Measurements from ENCODE around the gene TRPM4. TPM values are rescaled to one million over a fixed set of nuclear protein-coding genes. Genes with fewer than 3 reads are reported as not detected.
A peak's percentile ranks its signal among the peaks of the same experiment; 100 is the strongest.
"Not testable (repeated sequence)": the region's sequence is repeated elsewhere in the genome, so short reads cannot be mapped to it uniquely, and the experiment has no call there.

The TRPM4 gene
- total RNA-seq, 3 donors from 2014 or later, result 0.37 to 0.43 (median 0.38) TPM

DNA sequence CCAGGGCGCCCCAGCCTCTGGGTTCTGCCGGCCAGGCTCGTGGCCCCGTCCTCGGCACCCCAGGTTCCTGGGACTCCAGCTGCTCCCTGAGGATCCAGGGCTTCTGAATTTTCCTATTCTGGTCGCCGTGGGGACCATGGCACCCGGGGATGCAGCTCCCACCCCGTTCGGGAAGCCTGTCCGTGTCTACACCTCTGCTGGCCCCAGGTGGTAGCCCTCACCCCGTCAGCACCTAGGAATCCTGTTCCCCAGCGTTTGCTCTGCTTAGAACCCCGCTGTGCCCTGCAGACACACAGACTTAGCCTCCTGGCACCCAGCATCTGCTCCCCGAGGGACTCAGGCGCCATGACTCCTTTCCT lies 37.3 kb upstream of the TRPM4 start:
- Mint-ChIP-seq H3K9me3 (no peaks in the 10 kb centered on the region), H3K4me1 (ENCODE audit: low read depth) (peaks cover 29% of the 10 kb centered on the region), H3K27me3 (ENCODE audit: low read depth) (peaks cover 4% of the 10 kb centered on the region), H3K4me3 (peak overlapping the region; percentile 68), H3K36me3 (ENCODE audit: insufficient read depth) (no peaks in the 10 kb centered on the region)
- ATAC-seq (no peak), DNase-seq (no peak)

DNA sequence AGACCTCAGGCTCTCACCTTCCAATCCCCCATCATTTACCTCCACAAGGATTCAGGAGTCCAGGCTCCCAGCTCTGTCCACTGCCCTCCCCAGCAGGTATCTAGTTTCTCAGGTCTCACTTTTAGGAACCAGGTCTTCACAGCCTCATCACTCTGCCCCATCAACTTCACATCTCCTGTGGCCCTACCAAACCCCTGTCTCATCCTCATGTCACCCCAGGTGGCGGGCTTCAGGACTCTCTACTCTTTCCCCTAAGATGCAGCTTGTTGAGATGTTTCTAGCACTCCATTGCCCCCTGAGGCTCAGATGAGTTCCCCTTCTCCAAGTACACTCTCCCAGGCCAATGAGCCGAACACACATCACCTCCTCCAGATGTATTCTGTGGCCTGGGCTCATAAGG lies 36.7 kb upstream of the TRPM4 start:
- ATAC-seq (no peak), DNase-seq (no peak)
- Mint-ChIP-seq H3K36me3 (ENCODE audit: insufficient read depth) (no peaks in the 10 kb centered on the region), H3K27me3 (ENCODE audit: low read depth) (peaks cover 4% of the 10 kb centered on the region), H3K4me1 (ENCODE audit: low read depth) (peaks cover 29% of the 10 kb centered on the region), H3K9me3 (no peaks in the 10 kb centered on the region), H3K4me3 (peak overlapping the region; percentile 68)

DNA sequence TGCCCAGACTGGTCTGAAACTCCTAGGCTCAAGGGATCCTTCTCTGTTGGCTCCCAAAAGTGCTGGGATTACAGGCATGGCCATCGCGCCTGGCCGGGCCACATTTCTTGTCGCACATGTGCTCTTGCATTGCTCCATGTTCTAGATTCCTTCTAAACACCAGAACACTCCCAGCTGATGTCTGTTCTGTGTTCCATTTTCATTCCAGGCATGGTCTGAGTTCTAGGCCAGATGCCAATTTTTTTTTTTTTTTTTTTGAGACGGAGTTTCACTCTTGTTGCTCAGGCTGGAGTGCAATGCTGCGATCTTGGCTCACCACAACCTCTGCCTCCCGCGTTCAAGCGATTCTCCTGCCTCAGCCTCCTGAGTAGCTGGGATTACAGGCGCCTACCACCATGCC lies 35.8 kb upstream of the TRPM4 start:
- DNase-seq; H3K4me3 Mint-ChIP-seq; H3K36me3 Mint-ChIP-seq (ENCODE audit: insufficient read depth); H3K27me3 Mint-ChIP-seq (ENCODE audit: low read depth); ATAC-seq; H3K9me3 Mint-ChIP-seq: not testable (repeated sequence)
- H3K4me1 Mint-ChIP-seq (ENCODE audit: low read depth), result peaks cover 24% of the 10 kb centered on the region

GRCh38 chr19:49123285-49123684 lies 34.3 kb upstream of the TRPM4 start:
- H3K36me3 Mint-ChIP-seq (ENCODE audit: insufficient read depth); H3K4me3 Mint-ChIP-seq; ATAC-seq; DNase-seq; H3K9me3 Mint-ChIP-seq; H3K27me3 Mint-ChIP-seq (ENCODE audit: low read depth): not testable (repeated sequence)
- peaks cover 16% of the 10 kb centered on the region for H3K4me1 Mint-ChIP-seq (ENCODE audit: low read depth)

- no peak for DNase-seq
- H3K27me3 Mint-ChIP-seq (ENCODE audit: low read depth), result peaks cover 4% of the 10 kb centered on the region
- H3K4me3 Mint-ChIP-seq, result no peak overlapping the region
- H3K9me3 Mint-ChIP-seq, result no peaks in the 10 kb centered on the region
- peaks cover 19% of the 10 kb centered on the region for H3K4me1 Mint-ChIP-seq (ENCODE audit: low read depth)
- H3K36me3 Mint-ChIP-seq (ENCODE audit: insufficient read depth), result no peaks in the 10 kb centered on the region
- ATAC-seq, result no peak
Measured at GRCh38 chr19:49125025-49125731, 32.4 kb upstream of the TRPM4 start.

- DNase-seq (no peak), ATAC-seq (no peak)
- Mint-ChIP-seq H3K9me3 (no peaks in the 10 kb centered on the region), H3K27me3 (ENCODE audit: low read depth) (no peaks in the 10 kb centered on the region), H3K4me1 (ENCODE audit: low read depth) (peaks cover 11% of the 10 kb centered on the region), H3K4me3 (no peak overlapping the region), H3K36me3 (ENCODE audit: insufficient read depth) (no peaks in the 10 kb centered on the region)
Measured at GRCh38 chr19:49126575-49126974, 31.0 kb upstream of the TRPM4 start.

DNA sequence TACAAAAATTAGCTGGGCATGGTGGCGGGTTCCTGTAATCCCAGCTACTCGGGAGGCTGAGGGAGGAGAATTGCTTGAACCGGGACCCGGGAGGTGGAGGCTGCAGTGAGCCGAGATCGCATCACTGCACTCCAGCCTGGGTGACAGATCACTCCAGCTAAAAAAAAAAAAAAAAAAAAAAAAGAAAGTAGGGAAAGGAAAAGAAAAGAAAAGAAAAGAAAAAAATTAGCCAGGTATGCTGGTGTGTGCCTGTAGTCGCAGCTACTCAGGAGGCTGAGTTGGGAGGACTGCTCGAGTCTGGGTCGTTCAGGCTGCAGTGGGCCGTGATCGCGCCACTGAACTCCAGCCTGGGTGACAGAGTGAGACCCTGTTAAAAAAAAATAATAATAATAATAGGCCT lies 30.4 kb upstream of the TRPM4 start:
- H3K4me1 Mint-ChIP-seq (ENCODE audit: low read depth), result peaks cover 11% of the 10 kb centered on the region
- not testable (repeated sequence) for H3K9me3 Mint-ChIP-seq; H3K36me3 Mint-ChIP-seq (ENCODE audit: insufficient read depth); ATAC-seq; DNase-seq; H3K27me3 Mint-ChIP-seq (ENCODE audit: low read depth); H3K4me3 Mint-ChIP-seq

- H3K27me3 Mint-ChIP-seq (ENCODE audit: low read depth), result no peaks in the 10 kb centered on the region
- DNase-seq (peak; percentile 93), ATAC-seq (peak; percentile 94)
- no peaks in the 10 kb centered on the region for H3K9me3 Mint-ChIP-seq
- peaks cover 11% of the 10 kb centered on the region for H3K4me1 Mint-ChIP-seq (ENCODE audit: low read depth)
- no peaks in the 10 kb centered on the region for H3K36me3 Mint-ChIP-seq (ENCODE audit: insufficient read depth)
- peak overlapping the region; percentile 80 for H3K4me3 Mint-ChIP-seq
Measured at GRCh38 chr19:49127674-49128544, 29.7 kb upstream of the TRPM4 start.

- DNase-seq, result no peak
- Mint-ChIP-seq H3K36me3 (ENCODE audit: insufficient read depth) (no peaks in the 10 kb centered on the region), H3K9me3 (no peaks in the 10 kb centered on the region), H3K4me1 (ENCODE audit: low read depth) (peaks cover 15% of the 10 kb centered on the region), H3K4me3 (peak overlapping the region; percentile 80), H3K27me3 (ENCODE audit: low read depth) (no peaks in the 10 kb centered on the region)
- ATAC-seq, result no peak
Measured at GRCh38 chr19:49128545-49129237, 28.9 kb upstream of the TRPM4 start.

GRCh38 chr19:49129238-49129583 lies 28.4 kb upstream of the TRPM4 start:
- no peaks in the 10 kb centered on the region for H3K36me3 Mint-ChIP-seq (ENCODE audit: insufficient read depth)
- ATAC-seq (no peak), DNase-seq (no peak)
- H3K4me1 Mint-ChIP-seq (ENCODE audit: low read depth), result peaks cover 18% of the 10 kb centered on the region
- H3K27me3 Mint-ChIP-seq (ENCODE audit: low read depth), result no peaks in the 10 kb centered on the region
- no peaks in the 10 kb centered on the region for H3K9me3 Mint-ChIP-seq
- H3K4me3 Mint-ChIP-seq, result no peak overlapping the region

DNA sequence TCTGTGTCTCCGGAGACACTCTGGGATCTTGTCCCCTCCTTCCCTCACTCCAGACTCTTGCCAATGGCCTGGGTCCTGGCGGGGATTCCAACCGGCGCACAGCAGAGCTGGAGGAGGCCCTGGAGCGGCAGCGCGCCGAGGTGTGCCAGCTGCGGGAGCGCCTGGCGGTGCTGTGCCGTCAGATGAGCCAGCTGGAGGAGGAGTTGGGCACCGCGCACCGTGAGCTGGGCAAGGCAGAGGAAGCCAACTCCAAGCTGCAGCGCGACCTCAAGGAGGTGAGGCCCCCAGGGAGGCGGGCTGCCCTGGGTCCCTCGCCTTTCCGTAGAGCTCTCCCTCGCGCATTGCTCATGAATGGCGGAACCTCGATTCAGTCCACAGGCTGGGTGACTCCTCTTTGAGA lies 27.3 kb upstream of the TRPM4 start:
- no peak for ATAC-seq
- peaks cover 3% of the 10 kb centered on the region for H3K27me3 Mint-ChIP-seq (ENCODE audit: low read depth)

DNA sequence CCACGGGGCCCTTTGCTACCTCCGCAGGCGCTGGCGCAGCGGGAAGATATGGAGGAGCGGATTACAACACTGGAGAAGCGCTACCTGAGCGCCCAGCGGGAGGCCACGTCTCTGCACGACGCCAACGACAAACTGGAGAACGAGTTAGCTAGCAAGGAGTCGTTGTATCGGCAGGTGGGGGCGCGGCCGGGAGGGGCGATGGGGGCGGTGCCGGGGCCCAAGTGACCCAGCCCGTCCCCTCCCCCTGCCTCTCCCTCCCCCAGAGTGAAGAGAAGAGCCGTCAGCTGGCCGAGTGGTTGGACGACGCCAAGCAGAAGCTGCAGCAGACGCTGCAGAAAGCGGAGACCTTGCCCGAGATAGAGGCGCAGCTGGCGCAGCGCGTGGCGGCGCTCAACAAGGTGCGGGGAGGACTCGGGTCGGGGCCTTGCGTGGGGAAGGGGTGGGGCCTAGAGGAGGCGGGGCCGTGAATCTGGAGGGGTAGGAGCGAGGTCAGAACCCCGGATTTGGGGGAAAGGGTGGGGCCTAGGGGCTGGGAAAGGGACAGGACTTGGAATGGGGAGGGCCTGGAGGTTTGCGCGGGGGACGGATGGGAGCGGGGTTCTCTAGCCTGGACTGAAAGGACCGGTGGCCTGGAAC lies 24.5 kb upstream of the TRPM4 start:
- Mint-ChIP-seq H3K27me3 (ENCODE audit: low read depth) (peaks cover 10% of the 10 kb centered on the region), H3K4me1 (ENCODE audit: low read depth) (peaks cover 19% of the 10 kb centered on the region), H3K9me3 (no peaks in the 10 kb centered on the region), H3K36me3 (ENCODE audit: insufficient read depth) (no peaks in the 10 kb centered on the region), H3K4me3 (peak overlapping the region; percentile 56)
- ATAC-seq, result peak; percentile 12 to 23
- DNase-seq, result no peak

More for the DNA sequence above, 27.3 kb upstream of the TRPM4 start:
- H3K4me1 Mint-ChIP-seq (ENCODE audit: low read depth), result peaks cover 21% of the 10 kb centered on the region
- H3K9me3 Mint-ChIP-seq, result no peaks in the 10 kb centered on the region
- DNase-seq, result no peak
- H3K4me3 Mint-ChIP-seq, result no peak overlapping the region
- H3K36me3 Mint-ChIP-seq (ENCODE audit: insufficient read depth), result no peaks in the 10 kb centered on the region

- Mint-ChIP-seq H3K36me3 (ENCODE audit: insufficient read depth) (no peaks in the 10 kb centered on the region), H3K4me1 (ENCODE audit: low read depth) (peaks cover 12% of the 10 kb centered on the region), H3K27me3 (ENCODE audit: low read depth) (peaks cover 10% of the 10 kb centered on the region), H3K9me3 (no peaks in the 10 kb centered on the region), H3K4me3 (peak overlapping the region; percentile 56)
- ATAC-seq, result peak; percentile 63 to 73
- DNase-seq, result peak; percentile 51
Measured at GRCh38 chr19:49133621-49134454, 23.8 kb upstream of the TRPM4 start.
